ENCODE measurements around the gene IRF7. TPM values are rescaled to one million over a fixed set of nuclear protein-coding genes. Genes with fewer than 3 reads are reported as not detected.

The IRF7 gene
- total and polyA plus RNA-seq, 9 of the 15 experiments (the other 6 are each of a cell fraction or from before 2014, with no cell fraction given), result 0.27 to 7.6 (median 1.8) TPM

GRCh38 chr11:575996-576768 is 39.6 kb downstream of the IRF7 start, which contains the start of gene PHRF1 (continued):
- TF ChIP-seq RB1 (IDR thresholded peaks at IDR 0.05; ENCODE audit: low read depth) (peak; percentile 99), TBL1XR1 (IDR thresholded peaks at IDR 0.05; ENCODE audit: low read length in 2 of 2) (peak in 1 of 2 experiments; percentile 37; a peak in 2 of 4 replicates), CBFB (CRISPR knock-in tag; IDR thresholded peaks at IDR 0.05) (no peak), SIN3A (IDR thresholded peaks at IDR 0.05; ENCODE audit: borderline replicate concordance in 2 of 2, control insufficient read depth in 1 of 2, low read depth in 2 of 2, low read length in 2 of 2) (peak; percentile 67 to 93; a peak in 2 of 4 replicates), PRDM10 (IDR thresholded peaks at IDR 0.05; ENCODE audit: partially characterized antibody) (peak; percentile 100), CTBP1 (IDR thresholded peaks at IDR 0.05; ENCODE audit: borderline replicate concordance) (peak; percentile 66), ZBTB17 (CRISPR knock-in tag; IDR thresholded peaks at IDR 0.05) (0 out of 2 replicates have a peak, but pooled peaks have one; percentile 22), E2F1 (CRISPR knock-in tag; IDR thresholded peaks at IDR 0.05) (peak; percentile 91), CC2D1A (IDR thresholded peaks at IDR 0.05) (no peak), VEZF1 (CRISPR knock-in tag; IDR thresholded peaks at IDR 0.05) (peak; percentile 96), MAX (CRISPR knock-in tag; IDR thresholded peaks at IDR 0.05) (peak; percentile 41; the same call in 1 of the 2 replicates), KAT8 (IDR thresholded peaks at IDR 0.05; ENCODE audit: low read depth) (no peak), HIVEP1 (CRISPR knock-in tag; IDR thresholded peaks at IDR 0.05) (no peak), THRB (CRISPR knock-in tag; conservative IDR thresholded peaks at IDR 0.05) (peak; percentile 60; the same call in 1 of the 2 replicates), RBM25 (IDR thresholded peaks at IDR 0.05; ENCODE audit: low read depth, low read length, severe bottlenecking) (no peak), ELF1 (tag; IDR thresholded peaks at IDR 0.05) (peak; percentile 99), TEAD4 (IDR thresholded peaks at IDR 0.05; ENCODE audit: low read length) (peak; percentile 19; the same call in 1 of the 2 replicates), TEAD4 (CRISPR knock-in tag; IDR thresholded peaks at IDR 0.05; ENCODE audit: borderline replicate concordance) (no peak), ZNF263 (CRISPR knock-in tag; IDR thresholded peaks at IDR 0.05; ENCODE audit: borderline replicate concordance) (0 out of 2 replicates have a peak, but pooled peaks have one; percentile 22)
